ENCODE results near the gene TIMP2. TPM values are rescaled to one million over a fixed set of nuclear protein-coding genes. Genes with fewer than 3 reads are reported as not detected.

The TIMP2 gene
- total RNA-seq, 1 experiment from 2014 or later, result 64.8 TPM

DNA sequence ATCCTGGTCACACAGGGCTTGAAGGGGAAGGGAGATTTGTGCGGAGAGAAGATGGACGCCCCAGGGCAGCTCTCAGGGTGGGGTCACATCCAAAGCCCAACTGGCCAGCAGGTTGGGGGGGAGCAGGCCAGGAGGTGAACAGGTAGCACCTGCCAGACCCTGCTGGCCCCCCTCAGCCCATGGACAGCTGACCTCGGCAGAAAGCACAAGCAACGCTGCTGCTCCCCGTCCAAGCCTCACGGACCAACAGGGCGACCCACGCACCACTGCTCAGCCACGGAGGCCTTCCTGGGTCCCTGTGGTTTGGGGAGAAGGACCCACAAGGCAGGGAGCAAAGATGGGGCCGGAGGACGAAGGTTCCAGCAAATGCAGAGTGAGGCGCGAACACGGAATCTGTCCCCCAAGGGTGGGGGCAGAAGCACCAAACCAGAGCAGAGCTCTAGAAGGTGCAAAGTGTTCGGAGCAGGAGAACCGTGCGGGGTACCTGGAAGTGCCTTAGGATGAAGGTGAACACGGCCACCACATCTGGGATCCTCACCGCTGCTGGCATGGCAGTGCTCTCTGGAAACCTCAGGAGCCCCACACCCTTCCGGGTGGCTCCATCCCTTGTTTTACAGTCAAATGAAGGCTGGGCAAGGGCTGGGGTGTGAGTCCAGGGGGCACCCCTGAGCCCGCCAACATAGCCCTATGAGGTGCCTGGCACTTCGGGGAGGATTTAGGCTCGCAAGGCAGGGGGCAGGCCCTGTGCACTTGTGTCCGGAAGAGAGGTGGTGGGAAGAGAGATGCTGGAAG, 40.1 kb downstream of the TIMP2 start:
- H4K20me1 ChIP-seq (ENCODE audit: insufficient read depth), result no peaks in the 10 kb centered on the region
- no peak overlapping the region for H2AFZ ChIP-seq (ENCODE audit: low read depth, low read length, poor library complexity, severe bottlenecking)
- ChIA-PET CTCF (interaction anchor here (2.9 kb wide), 1 partner anchor 19 kb away, joined by 10 read pairs; no protein-coding TSS in a partner anchor), RAD21 (ENCODE audit: low non-redundant PET in 1 of 2, low total read pairs in 2 of 2, uncharacterized antibody in 2 of 2, unreplicated experiment in 2 of 2) (no interaction called here), POLR2A (interaction anchor here (0.6 kb wide), 1 partner anchor 94 kb away, joined by 3 read pairs; no protein-coding TSS in a partner anchor)
- DNase-seq (ENCODE audit: low read depth, low spot score) (no peak), ATAC-seq (no peak)
- H3K27ac ChIP-seq (ENCODE audit: low read depth, low read length), result peak overlapping the region; percentile 95
- H3K79me2 ChIP-seq (ENCODE audit: insufficient read depth, low read length), result peaks cover 23% of the 10 kb centered on the region; the same call in 1 of the 2 replicates
- no peak for TF ChIP-seq POLR2A (IDR thresholded peaks at IDR 0.05; ENCODE audit: borderline replicate concordance, extremely low read depth, insufficient read depth, insufficient read length)
- TF ChIP-seq, protein P1, sequence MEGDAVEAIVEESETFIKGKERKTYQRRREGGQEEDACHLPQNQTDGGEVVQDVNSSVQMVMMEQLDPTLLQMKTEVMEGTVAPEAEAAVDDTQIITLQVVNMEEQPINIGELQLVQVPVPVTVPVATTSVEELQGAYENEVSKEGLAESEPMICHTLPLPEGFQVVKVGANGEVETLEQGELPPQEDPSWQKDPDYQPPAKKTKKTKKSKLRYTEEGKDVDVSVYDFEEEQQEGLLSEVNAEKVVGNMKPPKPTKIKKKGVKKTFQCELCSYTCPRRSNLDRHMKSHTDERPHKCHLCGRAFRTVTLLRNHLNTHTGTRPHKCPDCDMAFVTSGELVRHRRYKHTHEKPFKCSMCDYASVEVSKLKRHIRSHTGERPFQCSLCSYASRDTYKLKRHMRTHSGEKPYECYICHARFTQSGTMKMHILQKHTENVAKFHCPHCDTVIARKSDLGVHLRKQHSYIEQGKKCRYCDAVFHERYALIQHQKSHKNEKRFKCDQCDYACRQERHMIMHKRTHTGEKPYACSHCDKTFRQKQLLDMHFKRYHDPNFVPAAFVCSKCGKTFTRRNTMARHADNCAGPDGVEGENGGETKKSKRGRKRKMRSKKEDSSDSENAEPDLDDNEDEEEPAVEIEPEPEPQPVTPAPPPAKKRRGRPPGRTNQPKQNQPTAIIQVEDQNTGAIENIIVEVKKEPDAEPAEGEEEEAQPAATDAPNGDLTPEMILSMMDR (IDR thresholded peaks at IDR 0.05 in 2 of 3, conservative IDR thresholded peaks at IDR 0.05 in 1 of 3; ENCODE audit: borderline replicate concordance in 1 of 3, insufficient read depth in 1 of 3, low read depth in 2 of 3, low read length in 2 of 3), result no peak
- TF ChIP-seq EZH2phosphoT487 (IDR thresholded peaks at IDR 0.05; ENCODE audit: borderline replicate concordance), result no peak
- no peak for TF ChIP-seq CBX3 (IDR thresholded peaks at IDR 0.05; ENCODE audit: low read depth)
- TF ChIP-seq EGR1 (IDR thresholded peaks at IDR 0.05; ENCODE audit: low read depth), result no peak
- no peak for TF ChIP-seq SIN3A (IDR thresholded peaks at IDR 0.05; ENCODE audit: low read depth)
- TF ChIP-seq CEBPB (IDR thresholded peaks at IDR 0.05; ENCODE audit: low read depth), result no peak
- no peak for TF ChIP-seq FOSL1 (IDR thresholded peaks at IDR 0.05; ENCODE audit: low read depth)
- no peak for TF ChIP-seq SRF (IDR thresholded peaks at IDR 0.05; ENCODE audit: low read depth)
- TF ChIP-seq, protein P2, sequence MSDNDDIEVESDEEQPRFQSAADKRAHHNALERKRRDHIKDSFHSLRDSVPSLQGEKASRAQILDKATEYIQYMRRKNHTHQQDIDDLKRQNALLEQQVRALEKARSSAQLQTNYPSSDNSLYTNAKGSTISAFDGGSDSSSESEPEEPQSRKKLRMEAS (IDR thresholded peaks at IDR 0.05), result no peak
- TF ChIP-seq, protein P3, sequence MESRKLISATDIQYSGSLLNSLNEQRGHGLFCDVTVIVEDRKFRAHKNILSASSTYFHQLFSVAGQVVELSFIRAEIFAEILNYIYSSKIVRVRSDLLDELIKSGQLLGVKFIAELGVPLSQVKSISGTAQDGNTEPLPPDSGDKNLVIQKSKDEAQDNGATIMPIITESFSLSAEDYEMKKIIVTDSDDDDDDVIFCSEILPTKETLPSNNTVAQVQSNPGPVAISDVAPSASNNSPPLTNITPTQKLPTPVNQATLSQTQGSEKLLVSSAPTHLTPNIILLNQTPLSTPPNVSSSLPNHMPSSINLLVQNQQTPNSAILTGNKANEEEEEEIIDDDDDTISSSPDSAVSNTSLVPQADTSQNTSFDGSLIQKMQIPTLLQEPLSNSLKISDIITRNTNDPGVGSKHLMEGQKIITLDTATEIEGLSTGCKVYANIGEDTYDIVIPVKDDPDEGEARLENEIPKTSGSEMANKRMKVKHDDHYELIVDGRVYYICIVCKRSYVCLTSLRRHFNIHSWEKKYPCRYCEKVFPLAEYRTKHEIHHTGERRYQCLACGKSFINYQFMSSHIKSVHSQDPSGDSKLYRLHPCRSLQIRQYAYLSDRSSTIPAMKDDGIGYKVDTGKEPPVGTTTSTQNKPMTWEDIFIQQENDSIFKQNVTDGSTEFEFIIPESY (IDR thresholded peaks at IDR 0.05; ENCODE audit: extremely low read depth, insufficient replicate concordance, low read length), result no peak
- no peak for TF ChIP-seq ZNF274 (IDR thresholded peaks at IDR 0.05; ENCODE audit: low read depth, low read length)
- no peak for TF ChIP-seq RAD21 (IDR thresholded peaks at IDR 0.05; ENCODE audit: low read depth)
- no peaks in the 10 kb centered on the region for H3K36me3 ChIP-seq (ENCODE audit: control insufficient read depth in 1 of 2, insufficient read depth in 2 of 2, low read length in 2 of 2)
- H3K4me1 ChIP-seq (ENCODE audit: control insufficient read depth in 1 of 2, insufficient read depth in 2 of 2, low read length in 2 of 2), result peaks cover 47 to 77% of the 10 kb centered on the region in 2 experiments
- H3K4me2 ChIP-seq (ENCODE audit: low read length), result peak overlapping the region; percentile 97
- H3K9me3 ChIP-seq (ENCODE audit: control insufficient read depth in 1 of 2, insufficient read depth in 1 of 2, low read depth in 1 of 2, low read length in 2 of 2), result no peaks in the 10 kb centered on the region
- H3K4me3 ChIP-seq (replicated peaks in 1 of 2; ENCODE audit: low read depth in 1 of 2, low read length in 2 of 2), result no peak overlapping the region
- H3K9ac ChIP-seq (ENCODE audit: low read length), result peak overlapping the region; percentile 82
- H3K27me3 ChIP-seq (ENCODE audit: insufficient read depth, low read length), result no peaks in the 10 kb centered on the region
- H3K9me2 ChIP-seq (ENCODE audit: insufficient read depth), result no peaks in the 10 kb centered on the region
- BruUV-seq (replicated peaks), result no TSS peak
- intact Hi-C loops (cut with micrococcal nuclease), result no loop called here

Measured in HCT116 (cell line).